ENCODE results near the gene POMT2. TPM values are rescaled to one million over a fixed set of nuclear protein-coding genes. Genes with fewer than 3 reads are reported as not detected.
"Not testable (repeated sequence)": the region's sequence is repeated elsewhere in the genome, so short reads cannot be mapped to it uniquely, and the experiment has no call there.

The POMT2 gene
- total RNA-seq, 6 donors from 2014 or later = 14.6 to 36.7 (median 25.4) TPM

- no peak for DNase-seq
Measured at GRCh38 chr14:77284466-77284865, 36.2 kb downstream of the POMT2 start.

GRCh38 chr14:77284066-77284465 is 36.6 kb downstream of the POMT2 start:
- DNase-seq = no peak
- TF ChIP-seq POLR2AphosphoS5 (IDR thresholded peaks at IDR 0.05) (no peak), EP300 (IDR thresholded peaks at IDR 0.05) (no peak), CTCF (IDR thresholded peaks at IDR 0.05) (no peak), POLR2A (IDR thresholded peaks at IDR 0.05) (no peak)
- no peaks in the 10 kb centered on the region for H3K4me1 ChIP-seq
- no peaks in the 10 kb centered on the region for H3K9me3 ChIP-seq
- no peak for ATAC-seq (ENCODE audit: low FRiP score in 2 of 2)
- no peak overlapping the region for H3K27ac ChIP-seq
- WGBS, 2 donors = 83 to 86% methylated on average over 4 of the region's 4 CpGs
- peaks cover 10 to 84% (median 50%) of the 10 kb centered on the region in 4 donors for H3K36me3 ChIP-seq
- H3K27me3 ChIP-seq = no peaks in the 10 kb centered on the region
- no peak overlapping the region for H3K4me3 ChIP-seq

More at GRCh38 chr14:77284466-77284865, 36.2 kb downstream of the POMT2 start:
- H3K27ac ChIP-seq = no peak overlapping the region
- H3K4me3 ChIP-seq = no peak overlapping the region
- no peak for ATAC-seq (ENCODE audit: low FRiP score in 2 of 2)
- H3K4me1 ChIP-seq = no peaks in the 10 kb centered on the region
- TF ChIP-seq EP300 (IDR thresholded peaks at IDR 0.05) = no peak
- H3K9me3 ChIP-seq = no peaks in the 10 kb centered on the region
- no peaks in the 10 kb centered on the region for H3K27me3 ChIP-seq
- WGBS, 2 donors = 95 to 96% methylated on average over 5 of the region's 5 CpGs
- peaks cover 10 to 82% (median 47%) of the 10 kb centered on the region in 4 donors for H3K36me3 ChIP-seq

- H3K36me3 ChIP-seq = peaks cover 10 to 88% (median 59%) of the 10 kb centered on the region in 4 donors
Measured at GRCh38 chr14:77281852-77282410, 38.8 kb downstream of the POMT2 start.

GRCh38 chr14:77280921-77281320 is 39.8 kb downstream of the POMT2 start:
- H3K27ac ChIP-seq; H3K4me3 ChIP-seq; H3K9me3 ChIP-seq; ATAC-seq (ENCODE audit: low FRiP score in 2 of 2); DNase-seq; H3K4me1 ChIP-seq; H3K27me3 ChIP-seq: not testable (repeated sequence)
- peaks cover 6 to 86% (median 54%) of the 10 kb centered on the region in 4 donors for H3K36me3 ChIP-seq
- 96 to 98% methylated on average over 4 of the region's 4 CpGs for WGBS, 2 donors

More at GRCh38 chr14:77281852-77282410, 38.8 kb downstream of the POMT2 start:
- Histone ChIP-seq H3K4me1 (no peaks in the 10 kb centered on the region), H3K9me3 (no peaks in the 10 kb centered on the region), H3K4me3 (no peak overlapping the region), H3K27ac (no peak overlapping the region), H3K27me3 (no peaks in the 10 kb centered on the region)
- 90% methylated on average over 3 to 6 of the region's 6 CpGs for WGBS, 2 donors
- DNase-seq (no peak), ATAC-seq (ENCODE audit: low FRiP score in 2 of 2) (no peak)
- TF ChIP-seq EP300 (IDR thresholded peaks at IDR 0.05) (no peak), POLR2AphosphoS5 (IDR thresholded peaks at IDR 0.05) (no peak), CTCF (IDR thresholded peaks at IDR 0.05) (no peak), POLR2A (IDR thresholded peaks at IDR 0.05) (no peak)

GRCh38 chr14:77279719-77280118 is 41.0 kb downstream of the POMT2 start:
- 84 to 90% methylated on average over 3 to 10 of the region's 13 CpGs for WGBS, 2 donors
- Histone ChIP-seq H3K27ac (no peak overlapping the region), H3K27me3 (no peaks in the 10 kb centered on the region), H3K4me3 (no peak overlapping the region), H3K36me3 (peaks cover 6 to 74% (median 47%) of the 10 kb centered on the region in 4 donors), H3K4me1 (no peaks in the 10 kb centered on the region), H3K9me3 (no peaks in the 10 kb centered on the region)
- DNase-seq (no peak), ATAC-seq (ENCODE audit: low FRiP score in 2 of 2) (no peak)
- TF ChIP-seq EP300 (IDR thresholded peaks at IDR 0.05) (no peak), CTCF (IDR thresholded peaks at IDR 0.05) (no peak)
